Ishikawa (cell line): ENCODE data around the gene ANLN.

Experiments
- CEBPB ChIP-seq: IDR thresholded peaks from 2 replicates; pipeline ENCODE4 v1.6.1; 2012
- CREB1 ChIP-seq: IDR thresholded peaks from 2 replicates; pipeline ENCODE4 v1.6.1; 2012; ENCODE audit warnings: low read depth
- EGR1 ChIP-seq: IDR thresholded peaks from 2 replicates; pipeline ENCODE4 v1.6.1; 2012
- FOXM1 ChIP-seq: IDR thresholded peaks from 2 replicates; pipeline ENCODE4 v1.6.1; 2012; ENCODE audit warnings: low read depth, borderline replicate concordance
- MAX ChIP-seq: IDR thresholded peaks from 2 replicates; pipeline ENCODE4 v1.6.1; 2012
- NFIC ChIP-seq: IDR thresholded peaks from 2 replicates; pipeline ENCODE4 v1.6.1; 2012
- RAD21 ChIP-seq: IDR thresholded peaks from 2 replicates; pipeline ENCODE4 v1.6.1; 2012; ENCODE audit warnings: low read depth
- TAF1 ChIP-seq: IDR thresholded peaks from 2 replicates; pipeline ENCODE4 v1.6.1; 2012; ENCODE audit warnings: low read depth, mild to moderate bottlenecking
- TEAD4 ChIP-seq: IDR thresholded peaks from 2 replicates; pipeline ENCODE4 v1.6.1; 2012
- YY1 ChIP-seq: IDR thresholded peaks from 2 replicates; pipeline ENCODE4 v1.6.1; 2012; ENCODE audit warnings: low read depth
- TF ChIP-seq, protein P1 (sequence below): IDR thresholded peaks from 2 replicates; pipeline ENCODE4 v1.6.1; 2012; ENCODE audit warnings: low read depth, mild to moderate bottlenecking

DNA sequence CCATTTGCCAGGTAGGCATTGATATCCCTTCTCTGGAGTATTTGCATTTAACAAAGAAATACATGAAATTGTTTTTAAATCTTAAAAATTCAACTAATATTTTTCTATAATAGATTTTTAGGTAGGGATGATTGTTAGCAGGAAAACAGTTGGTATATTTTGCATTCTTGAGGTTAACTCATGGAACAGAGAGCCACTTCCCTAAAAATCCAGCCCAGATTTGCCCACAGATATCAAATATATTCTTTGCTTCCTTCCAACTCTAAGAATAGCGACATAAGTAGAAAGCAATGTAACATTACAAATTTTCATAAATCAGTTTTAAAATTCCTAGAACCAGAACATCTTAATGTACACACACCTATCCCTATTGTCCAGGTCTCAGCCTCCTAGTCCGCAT lies 45.0 kb upstream of the ANLN start:
- no peak for TF ChIP-seq EGR1
- no peak for TF ChIP-seq RAD21
- TF ChIP-seq MAX = no peak
- TF ChIP-seq FOXM1 = no peak
- TF ChIP-seq CEBPB = no peak
- no peak for TF ChIP-seq TAF1
- TF ChIP-seq, protein P1, sequence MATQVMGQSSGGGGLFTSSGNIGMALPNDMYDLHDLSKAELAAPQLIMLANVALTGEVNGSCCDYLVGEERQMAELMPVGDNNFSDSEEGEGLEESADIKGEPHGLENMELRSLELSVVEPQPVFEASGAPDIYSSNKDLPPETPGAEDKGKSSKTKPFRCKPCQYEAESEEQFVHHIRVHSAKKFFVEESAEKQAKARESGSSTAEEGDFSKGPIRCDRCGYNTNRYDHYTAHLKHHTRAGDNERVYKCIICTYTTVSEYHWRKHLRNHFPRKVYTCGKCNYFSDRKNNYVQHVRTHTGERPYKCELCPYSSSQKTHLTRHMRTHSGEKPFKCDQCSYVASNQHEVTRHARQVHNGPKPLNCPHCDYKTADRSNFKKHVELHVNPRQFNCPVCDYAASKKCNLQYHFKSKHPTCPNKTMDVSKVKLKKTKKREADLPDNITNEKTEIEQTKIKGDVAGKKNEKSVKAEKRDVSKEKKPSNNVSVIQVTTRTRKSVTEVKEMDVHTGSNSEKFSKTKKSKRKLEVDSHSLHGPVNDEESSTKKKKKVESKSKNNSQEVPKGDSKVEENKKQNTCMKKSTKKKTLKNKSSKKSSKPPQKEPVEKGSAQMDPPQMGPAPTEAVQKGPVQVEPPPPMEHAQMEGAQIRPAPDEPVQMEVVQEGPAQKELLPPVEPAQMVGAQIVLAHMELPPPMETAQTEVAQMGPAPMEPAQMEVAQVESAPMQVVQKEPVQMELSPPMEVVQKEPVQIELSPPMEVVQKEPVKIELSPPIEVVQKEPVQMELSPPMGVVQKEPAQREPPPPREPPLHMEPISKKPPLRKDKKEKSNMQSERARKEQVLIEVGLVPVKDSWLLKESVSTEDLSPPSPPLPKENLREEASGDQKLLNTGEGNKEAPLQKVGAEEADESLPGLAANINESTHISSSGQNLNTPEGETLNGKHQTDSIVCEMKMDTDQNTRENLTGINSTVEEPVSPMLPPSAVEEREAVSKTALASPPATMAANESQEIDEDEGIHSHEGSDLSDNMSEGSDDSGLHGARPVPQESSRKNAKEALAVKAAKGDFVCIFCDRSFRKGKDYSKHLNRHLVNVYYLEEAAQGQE = no peak
- no peak for TF ChIP-seq CREB1
- no peak for TF ChIP-seq YY1
- TF ChIP-seq NFIC = no peak
- no peak for TF ChIP-seq TEAD4
